ENCODE measurements around the gene CCDC154. TPM values are rescaled to one million over a fixed set of nuclear protein-coding genes. Genes with fewer than 3 reads are reported as not detected.
"Not testable (repeated sequence)": the region's sequence is repeated elsewhere in the genome, so short reads cannot be mapped to it uniquely, and the experiment has no call there.

The CCDC154 gene
- polyA plus RNA-seq, 4 donors: 2.2 to 3.5 (median 2.7) TPM

DNA sequence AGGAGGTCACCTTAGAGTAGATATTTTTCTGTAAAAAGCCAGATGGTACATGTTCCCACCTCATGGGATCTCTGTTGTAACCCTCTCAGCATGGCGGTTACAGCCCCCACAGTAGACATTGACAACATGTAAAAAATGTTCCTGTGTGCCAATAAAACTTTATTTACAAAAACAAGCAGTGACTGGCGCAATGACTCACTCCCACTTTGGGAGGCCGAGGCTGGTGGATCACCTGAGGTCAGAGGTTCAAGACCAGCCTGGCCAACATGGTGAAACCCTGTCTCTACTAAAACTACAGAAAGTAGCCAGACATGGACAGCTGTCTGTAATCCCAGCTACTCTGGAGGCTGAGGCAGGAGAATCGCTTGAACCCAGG is 4.7 kb downstream of the CCDC154 start:
- not testable (repeated sequence) for DNase-seq (ENCODE audit: low read depth in 4 of 4, low spot score in 3 of 4)

DNA sequence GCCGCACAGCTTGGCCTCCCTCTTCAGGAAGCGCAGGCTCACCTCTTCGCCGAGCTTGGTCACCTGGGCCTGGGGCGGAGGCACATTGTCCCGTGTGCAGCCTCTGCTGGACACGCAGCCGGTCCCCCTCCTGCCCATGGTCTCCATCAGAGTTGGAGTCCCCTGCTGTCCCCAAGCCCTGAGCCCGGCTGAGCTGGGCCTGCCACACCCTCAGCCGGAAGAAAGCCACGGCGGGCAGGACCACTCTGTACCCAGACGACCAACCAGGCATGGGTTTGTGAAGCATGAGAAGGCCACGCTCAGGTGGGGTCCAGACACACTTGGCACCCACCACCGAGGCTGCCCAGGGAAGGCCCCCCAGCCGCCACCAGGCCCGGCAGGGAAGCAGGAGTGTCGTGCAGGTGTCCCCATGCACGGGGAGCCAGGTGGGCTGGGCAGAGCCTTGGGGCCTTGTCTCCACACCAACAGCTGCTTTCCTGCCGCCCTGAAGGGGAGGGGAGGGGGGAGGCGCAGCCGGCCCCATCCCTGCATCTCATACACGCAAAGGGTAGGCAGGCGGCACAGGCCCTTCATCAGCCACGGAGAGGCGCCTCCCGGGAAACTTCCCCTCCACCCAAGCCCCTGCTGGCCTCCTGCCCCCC is 5.2 kb downstream of the CCDC154 start:
- DNase-seq (ENCODE audit: low read depth in 4 of 4, low spot score in 3 of 4): no peak

DNA sequence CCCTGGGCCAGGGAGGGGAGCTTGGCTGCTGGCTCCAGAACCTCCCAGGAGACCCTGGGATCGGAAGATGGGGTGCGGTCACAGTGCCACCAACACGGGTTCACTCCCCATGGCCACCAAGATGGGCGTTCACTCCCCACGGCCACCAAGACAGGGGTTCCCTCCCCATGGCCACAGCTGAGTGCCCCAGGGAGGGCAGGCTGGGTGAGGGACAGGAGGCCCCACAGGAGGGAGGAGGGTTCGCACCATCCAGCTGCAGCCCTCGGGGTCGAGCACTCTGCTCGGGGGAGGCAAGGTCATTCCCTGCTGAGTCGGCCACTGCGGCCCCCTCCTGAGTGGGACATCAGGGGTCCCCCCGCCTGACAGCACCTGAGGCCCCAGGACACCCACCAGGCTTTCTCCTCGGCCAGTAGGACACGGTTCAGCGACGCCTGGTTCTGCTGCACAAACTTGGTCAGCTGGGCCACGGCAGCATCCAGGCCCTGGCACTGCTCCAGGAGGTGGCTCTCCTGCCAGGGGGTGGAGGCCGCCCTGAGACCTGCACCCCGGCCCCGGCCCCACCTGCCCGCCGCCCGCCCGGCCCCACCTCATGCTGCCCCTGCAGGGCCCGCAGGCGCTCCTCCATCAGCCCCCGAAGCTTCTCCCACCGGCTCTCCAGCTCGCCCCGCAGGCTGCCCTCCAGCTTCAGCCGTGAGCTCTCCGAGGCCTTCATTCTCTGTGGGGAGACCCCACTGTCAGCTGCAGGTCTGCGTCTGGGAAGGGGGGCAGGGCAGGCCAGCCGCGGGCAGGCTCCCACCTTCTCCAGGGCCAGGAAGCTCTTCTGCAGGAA is 5.9 kb downstream of the CCDC154 start:
- DNase-seq (ENCODE audit: low read depth in 4 of 4, low spot score in 3 of 4): no peak

DNA sequence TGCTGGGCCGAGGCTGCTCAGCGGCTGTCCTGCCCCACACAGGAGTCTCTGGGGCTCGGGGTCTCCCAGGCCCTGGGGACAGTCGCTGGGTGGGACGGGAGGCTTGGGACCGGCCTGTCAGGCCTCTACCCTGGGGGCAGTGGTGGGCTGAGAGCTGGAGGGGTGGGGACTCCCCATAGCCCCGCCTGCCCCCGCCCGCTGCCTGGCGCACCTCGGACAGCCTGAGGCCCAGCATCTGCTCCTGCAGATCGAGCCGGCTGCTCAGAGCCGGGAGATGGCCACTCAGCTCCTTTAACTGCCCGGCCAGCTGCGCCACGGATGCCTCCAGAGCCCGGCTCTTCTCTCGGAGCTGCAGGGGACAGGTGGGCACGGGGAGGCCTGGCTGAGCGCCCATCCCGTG is 6.8 kb downstream of the CCDC154 start:
- no peak for DNase-seq (ENCODE audit: low read depth in 4 of 4, low spot score in 3 of 4)

DNA sequence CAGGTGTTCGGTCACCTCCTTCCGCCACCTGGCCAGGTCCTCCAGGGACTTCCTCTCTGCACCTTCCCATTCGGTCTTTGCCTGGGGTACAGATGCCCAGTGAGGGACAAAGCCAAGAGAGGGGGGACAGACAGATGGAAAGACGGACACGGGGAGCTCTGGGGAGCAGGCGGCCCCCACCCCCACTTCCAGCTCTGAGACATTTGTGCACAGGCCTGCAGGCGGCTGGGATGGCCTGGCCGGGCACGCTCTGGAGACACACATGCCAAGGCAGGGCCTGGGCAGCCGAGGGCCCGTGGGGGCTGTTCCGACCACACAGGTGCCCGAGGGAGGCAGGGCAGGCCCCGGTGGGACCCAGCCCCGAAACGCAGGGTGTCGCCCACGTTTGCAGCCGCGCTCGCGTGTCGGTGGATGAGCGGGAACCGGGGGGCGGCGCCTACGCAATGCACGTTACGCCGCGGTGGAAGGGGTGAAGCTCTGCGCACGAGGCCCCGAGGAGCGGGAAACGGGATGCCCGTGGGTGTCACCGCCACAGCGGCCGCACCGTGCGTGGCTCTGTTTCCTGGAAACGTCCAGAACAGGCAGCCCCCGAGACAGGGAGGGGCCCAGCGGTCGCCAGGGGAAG is 7.5 kb downstream of the CCDC154 start:
- no peak for DNase-seq (ENCODE audit: low read depth in 4 of 4, low spot score in 3 of 4)

DNA sequence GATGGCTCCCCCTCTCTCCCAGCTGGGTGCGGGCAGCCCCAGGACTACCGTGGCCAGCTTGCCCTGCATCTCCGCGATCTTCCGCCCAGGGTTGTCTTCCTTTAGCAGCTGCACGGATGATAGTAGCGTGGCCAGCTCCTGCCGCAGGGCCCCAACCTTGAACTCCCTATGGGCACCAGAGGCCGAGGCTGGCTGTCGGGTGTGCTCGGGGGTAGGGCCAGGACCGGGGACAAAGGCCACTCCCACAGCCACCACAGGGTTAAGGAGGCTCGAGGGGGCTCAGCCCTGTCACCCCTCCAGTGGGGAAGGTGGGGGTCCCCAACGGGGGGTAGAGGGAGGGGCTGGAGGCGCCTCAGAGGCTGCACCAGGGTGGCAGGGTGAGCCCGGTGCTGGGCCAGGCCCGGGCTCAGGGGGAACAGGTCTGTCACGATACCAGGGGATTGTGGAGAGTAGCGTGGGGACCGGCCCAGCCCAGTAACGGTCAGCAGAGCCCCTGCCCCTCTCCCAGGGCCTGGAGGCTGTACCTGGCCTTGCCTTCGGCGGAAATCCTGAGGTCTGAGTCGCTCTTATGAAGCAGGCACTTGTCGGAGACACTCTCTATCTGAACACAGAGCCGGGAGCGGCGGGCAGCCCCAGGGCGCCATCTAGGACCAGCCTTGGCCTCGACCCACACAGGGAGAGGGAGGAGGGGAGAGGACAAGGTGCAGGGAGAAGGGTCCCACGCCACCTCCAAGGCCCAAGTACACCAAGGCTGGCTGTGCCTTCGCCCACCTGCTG is 8.2 kb downstream of the CCDC154 start:
- DNase-seq (ENCODE audit: low read depth in 4 of 4, low spot score in 3 of 4): no peak

DNA sequence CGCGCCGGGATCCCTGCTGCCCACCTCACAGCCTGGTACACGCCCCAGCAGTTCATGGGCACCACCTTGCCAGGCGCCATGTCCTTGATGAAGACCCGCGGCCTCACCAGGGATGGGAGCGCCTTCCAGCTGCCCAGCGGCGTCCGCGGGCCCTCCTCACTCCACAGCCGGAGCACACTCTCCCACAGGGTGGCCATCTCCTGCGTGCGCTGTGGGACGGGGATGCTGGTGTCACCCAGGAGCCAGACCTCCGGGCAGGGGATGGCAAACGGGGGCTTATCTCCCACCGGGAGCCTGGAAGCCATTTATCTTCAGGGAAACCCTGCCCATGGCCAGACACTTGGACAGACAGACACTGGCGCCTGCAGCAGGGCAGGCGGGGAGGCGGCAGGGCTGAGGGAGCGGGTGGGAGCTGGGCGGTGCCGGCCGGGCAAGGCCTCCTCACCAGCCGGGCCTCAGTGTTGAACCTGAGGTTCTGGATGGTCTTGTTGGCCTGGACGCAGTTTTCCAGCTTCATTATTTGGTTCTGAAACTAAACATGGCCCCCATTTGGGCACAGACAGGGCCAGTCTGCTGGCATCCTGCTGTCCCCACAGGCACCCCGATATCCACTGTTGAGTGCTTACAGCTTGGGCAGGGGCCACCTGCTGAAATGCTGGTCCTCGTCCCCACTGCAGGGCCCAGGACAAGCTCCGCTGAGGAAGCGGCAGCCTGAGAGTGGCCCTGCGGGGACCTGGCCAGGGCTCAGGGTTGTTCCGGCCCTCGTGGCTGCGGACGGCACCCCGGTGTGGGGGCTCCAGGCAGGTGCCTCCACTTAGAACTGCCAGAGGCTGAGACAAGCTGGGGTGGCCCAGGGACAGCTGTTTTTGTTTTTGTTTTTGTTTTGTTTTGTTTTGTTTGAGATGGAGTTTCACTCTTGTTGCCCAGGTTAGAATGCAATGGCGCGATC is 9.4 kb downstream of the CCDC154 start:
- no peak for DNase-seq (ENCODE audit: low read depth in 4 of 4, low spot score in 3 of 4)

DNA sequence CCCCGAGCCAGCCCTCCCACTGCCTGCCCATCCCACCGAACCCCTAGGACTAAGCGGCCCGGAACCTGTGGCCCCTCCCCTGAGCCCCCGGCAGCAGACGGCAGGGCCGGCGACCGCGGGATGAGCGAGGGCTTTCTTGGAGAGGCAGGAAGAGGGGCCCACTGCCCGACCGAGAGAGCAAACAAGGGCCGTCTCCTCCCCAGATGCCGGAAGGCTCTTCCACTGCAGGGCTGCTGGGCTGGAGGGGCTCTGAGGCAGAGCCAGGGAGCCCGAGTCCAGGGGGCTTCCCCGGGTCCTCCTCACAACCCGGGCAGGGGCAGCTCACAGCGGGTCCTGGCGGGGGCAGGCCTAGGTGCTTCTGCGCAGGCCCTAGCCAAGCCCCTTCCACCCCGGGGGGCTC is 10.6 kb downstream of the CCDC154 start:
- no peak for DNase-seq (ENCODE audit: low read depth in 4 of 4, low spot score in 3 of 4)

DNA sequence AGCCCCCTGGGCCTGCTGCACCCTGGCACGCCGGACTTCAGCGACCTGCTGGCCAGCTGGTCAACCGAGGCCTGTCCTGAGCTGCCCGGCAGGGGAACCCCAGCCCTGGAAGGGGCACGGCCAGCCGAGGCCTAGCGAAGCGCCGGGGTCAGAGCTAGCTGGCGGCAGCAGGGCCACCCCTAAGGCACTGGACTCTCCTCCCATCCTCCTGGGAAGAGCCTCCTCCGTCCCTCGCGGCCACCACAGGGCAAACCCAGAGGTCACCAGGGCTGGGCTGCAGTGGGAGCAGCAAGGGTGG is 11.1 kb downstream of the CCDC154 start:
- no peak for DNase-seq (ENCODE audit: low read depth in 4 of 4, low spot score in 3 of 4)

DNA sequence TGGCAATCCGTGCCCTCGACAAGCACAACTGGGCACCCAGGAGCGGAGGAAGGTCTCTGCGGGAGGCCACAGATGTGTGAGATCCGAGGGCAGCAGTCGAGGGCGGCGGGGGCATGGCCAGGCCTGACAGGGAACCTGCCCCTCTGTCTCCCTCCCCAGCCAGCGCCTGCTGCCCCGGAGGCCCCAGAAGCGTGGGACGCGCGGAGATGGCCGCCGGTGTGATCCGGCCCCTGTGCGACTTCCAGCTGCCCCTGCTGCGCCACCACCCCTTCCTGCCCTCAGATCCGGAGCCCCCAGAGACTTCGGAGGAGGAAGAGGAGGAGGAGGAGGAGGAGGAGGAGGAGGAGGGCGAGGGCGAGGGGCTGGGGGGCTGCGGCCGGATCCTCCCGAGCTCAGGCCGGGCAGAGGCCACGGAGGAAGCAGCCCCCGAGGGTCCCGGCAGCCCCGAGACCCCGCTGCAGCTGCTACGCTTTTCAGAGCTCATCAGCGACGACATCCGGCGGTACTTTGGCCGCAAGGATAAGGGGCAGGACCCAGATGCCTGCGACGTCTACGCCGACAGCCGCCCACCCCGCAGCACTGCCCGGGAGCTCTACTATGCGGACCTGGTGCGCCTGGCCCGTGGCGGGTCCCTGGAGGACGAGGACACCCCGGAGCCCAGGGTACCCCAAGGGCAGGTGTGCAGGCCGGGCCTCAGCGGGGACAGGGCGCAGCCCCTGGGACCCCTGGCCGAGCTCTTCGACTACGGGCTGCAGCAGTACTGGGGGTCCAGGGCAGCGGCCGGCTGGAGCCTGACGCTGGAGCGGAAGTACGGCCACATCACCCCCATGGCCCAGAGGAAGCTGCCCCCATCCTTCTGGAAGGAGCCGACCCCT is 11.7 kb downstream of the CCDC154 start:
- DNase-seq (ENCODE audit: low read depth in 4 of 4, low spot score in 3 of 4): no peak

DNA sequence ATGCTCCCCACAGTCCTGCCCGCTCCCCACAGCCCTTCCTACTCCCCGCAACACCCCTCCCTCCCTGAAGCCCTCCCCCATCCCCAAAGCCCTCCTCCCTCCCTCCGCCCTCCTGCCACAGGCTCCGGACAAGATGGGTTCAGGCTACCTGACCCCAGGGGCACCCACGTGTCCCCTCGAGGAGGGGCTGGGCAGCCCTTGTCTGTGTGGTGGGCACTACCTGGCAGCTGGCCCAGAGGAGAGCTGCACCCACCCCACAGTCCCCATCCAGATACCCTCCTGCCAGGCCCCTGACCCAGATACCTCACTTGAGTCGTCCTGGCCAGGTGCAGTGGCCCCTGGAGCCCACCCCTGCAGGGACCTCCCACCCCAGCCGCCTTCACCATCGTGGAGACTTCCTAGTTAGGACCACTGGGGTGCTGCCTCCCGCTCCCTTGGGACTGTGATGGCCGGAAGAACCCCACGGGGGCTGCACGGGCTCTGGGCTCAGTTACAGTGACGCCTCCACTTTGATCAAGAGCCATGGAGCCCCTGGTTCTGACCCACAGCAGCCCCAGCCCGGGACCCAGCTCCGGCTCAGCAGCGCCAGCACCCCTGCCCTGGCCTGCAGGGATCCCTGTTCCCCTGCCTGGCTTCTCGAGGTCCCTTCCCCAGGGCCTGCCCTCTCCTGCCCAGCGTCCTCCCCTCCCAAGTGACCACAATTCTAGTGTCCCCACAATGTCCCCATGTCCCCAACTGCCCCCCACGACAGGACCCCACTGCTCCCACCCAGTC is 12.7 kb downstream of the CCDC154 start:
- DNase-seq (ENCODE audit: low read depth in 4 of 4, low spot score in 3 of 4): no peak

DNA sequence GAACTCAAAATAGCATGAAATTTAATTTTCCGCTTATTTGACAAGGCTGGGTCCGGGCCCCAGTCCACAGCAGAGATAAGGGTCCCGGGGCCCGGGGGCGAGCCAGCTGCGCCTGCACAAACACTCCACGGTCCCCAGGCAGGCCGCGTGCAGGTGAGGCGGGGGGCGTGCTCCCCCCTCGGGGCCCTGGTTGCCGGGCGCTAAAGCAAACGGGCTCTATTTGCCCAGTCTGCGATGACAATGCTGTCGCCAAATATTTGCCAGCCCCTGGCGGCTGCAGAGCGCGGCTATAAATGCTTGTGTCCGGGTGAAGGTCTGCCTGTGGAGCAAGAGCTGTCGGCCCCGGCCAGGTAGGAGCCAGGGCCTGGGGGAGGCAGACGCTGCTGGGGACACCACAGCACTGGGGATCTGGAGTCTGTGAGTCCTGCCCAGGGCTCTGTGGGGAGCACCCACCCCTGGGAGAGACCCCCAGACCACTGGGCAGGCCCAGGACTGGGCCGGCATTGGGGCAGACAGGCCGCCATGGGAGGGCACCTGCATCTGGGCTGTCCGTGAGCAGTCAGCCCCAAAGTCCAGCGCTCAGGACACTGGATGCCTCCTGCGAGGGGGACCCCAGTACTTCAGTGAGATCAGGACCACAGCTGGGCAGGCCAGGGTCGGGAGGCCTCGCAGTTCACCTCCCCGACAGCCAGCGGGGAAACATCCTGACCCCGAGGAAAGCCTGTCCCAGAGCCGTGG is 13.4 kb downstream of the CCDC154 start, which contains the start of gene PERCC1:
Gene PERCC1, plus strand, starts transcription at position 320 of the 738 bp plus-strand sequence. CDS start 1,516 bp downstream, outside the sequence.
- DNase-seq (ENCODE audit: low read depth in 4 of 4, low spot score in 3 of 4): no peak

DNA sequence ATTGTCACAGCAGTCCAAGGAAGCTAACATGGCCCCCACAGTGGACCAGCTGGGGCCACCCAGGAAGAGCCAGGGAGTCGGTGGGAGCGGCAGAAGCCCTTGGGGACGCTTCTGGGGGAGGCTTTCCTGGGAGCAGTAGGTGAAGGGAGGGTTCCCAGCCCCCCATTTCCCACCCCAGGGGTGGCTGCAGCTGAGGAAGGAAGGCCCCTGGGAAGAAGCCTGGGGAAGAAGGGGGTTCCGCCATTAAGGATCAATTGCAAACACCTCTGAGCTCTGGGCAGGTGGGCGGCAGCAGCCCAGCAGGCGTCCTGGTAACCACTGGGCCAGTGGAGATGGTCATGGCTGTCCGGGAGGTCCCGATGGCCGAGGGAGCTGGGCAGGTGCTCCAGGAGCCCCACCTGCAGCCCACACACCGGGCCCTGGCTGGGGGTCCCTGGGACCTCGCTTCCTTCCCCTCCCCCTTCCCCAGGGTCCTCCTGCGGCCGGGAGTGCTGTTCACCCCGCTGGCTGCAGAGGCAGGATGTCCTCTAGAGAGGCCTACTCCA is 14.1 kb downstream of the CCDC154 start:
- no peak for DNase-seq (ENCODE audit: low read depth in 4 of 4, low spot score in 3 of 4)

DNA sequence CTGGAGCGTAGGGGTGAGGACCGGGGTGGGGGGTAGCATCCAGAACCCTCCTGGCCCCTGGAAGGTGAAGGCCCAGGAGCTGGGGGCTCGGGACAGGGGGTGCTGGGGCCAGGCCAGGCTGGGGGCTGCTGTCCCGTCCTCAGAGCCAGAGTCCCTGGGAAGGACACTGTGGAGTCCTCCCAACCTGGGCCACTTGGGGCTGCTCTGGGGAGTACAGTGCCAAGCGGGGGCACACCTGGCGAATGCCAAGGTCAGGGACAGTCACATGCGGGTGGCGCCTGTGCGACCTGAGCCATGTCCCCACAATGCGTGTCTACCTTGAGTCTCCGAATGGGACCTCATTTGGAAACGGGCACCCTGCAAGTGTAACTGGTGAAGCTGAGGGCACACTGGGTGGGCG is 14.7 kb downstream of the CCDC154 start:
- DNase-seq (ENCODE audit: low read depth in 4 of 4, low spot score in 3 of 4): no peak

DNA sequence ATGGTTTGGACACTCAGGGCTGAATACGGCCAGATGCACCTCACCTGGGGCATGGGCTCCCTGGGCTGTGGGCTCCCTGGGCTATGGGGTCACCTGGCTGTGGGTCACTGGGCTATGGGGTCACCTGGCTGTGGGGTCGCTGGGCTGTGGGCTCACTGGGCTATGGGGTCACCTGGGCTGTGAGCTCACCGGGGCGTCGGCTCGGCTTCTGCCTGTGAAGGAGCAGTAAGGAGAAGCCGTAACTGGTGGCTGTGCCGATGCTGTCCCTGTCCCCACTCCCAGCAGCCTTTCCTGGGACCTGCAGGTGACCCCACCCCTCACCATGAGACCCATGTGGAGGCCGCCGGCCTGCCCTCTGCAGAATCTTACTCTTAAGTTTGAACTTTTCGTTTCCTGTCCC is 15.3 kb downstream of the CCDC154 start:
- no peak for DNase-seq (ENCODE audit: low read depth in 4 of 4, low spot score in 3 of 4)

DNA sequence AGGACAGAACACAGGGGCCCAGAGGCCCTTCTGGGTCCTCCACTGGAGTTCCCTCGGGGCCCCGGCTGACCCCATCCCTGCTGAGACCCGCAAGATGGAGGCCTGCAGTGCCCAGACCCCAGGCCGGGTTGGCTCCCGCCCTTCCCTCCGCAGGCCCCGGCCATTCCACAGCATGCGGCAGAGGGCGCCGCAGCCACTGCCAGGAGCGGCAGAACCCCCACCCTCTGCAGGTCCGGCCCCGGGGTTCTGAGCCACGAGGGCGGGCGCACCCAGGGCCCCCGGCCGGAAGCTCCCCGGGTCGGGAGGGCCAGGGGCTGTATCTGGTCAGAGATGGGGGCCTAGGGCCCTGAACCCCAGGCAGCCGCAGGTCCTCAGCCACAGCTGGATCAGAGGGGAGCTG is 15.8 kb downstream of the CCDC154 start:
- no peak for DNase-seq (ENCODE audit: low read depth in 4 of 4, low spot score in 3 of 4)
